ENCODE measurements around the gene MGAT5.

DNA sequence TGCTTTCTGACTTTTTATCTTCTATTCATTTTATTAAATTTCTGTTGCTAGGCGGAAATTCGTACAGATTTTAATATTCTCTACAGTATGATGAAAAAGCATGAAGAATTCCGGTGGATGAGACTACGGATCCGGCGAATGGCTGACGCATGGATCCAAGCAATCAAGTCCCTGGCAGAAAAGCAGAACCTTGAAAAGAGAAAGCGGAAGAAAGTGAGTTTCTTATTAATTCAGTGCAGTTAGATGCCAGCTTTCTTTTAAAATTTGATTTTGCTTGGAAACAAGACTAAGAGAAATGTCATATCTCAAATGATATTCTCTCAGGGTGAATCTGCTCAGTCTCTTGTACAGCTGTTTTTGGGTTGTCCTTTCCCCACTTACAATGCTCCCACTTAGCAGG lies 84.3 kb downstream of the MGAT5 start:
- TF ChIP-seq CTCF (IDR thresholded peaks at IDR 0.05; ENCODE audit: low read depth, low read length) (no peak), EZH2phosphoT487 (IDR thresholded peaks at IDR 0.05; ENCODE audit: low read depth) (no peak)

Data from OCI-LY3 (cell line).